Right cardiac atrium (tissue), 5 donors: ENCODE results near the gene ATG10. TPM values are rescaled to one million over a fixed set of nuclear protein-coding genes. Genes with fewer than 3 reads are reported as not detected.
"Not testable (repeated sequence)": the region's sequence is repeated elsewhere in the genome, so short reads cannot be mapped to it uniquely, and the experiment has no call there.

Experiments used
- ATAC-seq, 2 donors: fragments of 200-7000 bp; cut with Tn5 transposase; one replicate each; pipeline versions ENCODE4 v1.8.0 to v1.9.1; 2020; ENCODE audit warnings: moderate library complexity in 2 of 2, mild to moderate bottlenecking in 1 of 2
- DNase-seq, 3 donors: peaks; one replicate each; pipeline ENCODE4 v3.0.0-alpha.2; 2020
- H3K27ac ChIP-seq: one replicate; pipeline ENCODE4 v1.5.1; 2013; ENCODE audit warnings: mild to moderate bottlenecking, low read length, control low read depth, moderate library complexity
- H3K27me3 ChIP-seq: one replicate; pipeline ENCODE4 v1.6.1; 2013; ENCODE audit not compliant: control insufficient read depth, insufficient read depth
- H3K4me1 ChIP-seq: one replicate; pipeline ENCODE4 v1.6.1; 2013; ENCODE audit warnings: low read length; ENCODE audit not compliant: control insufficient read depth, insufficient read depth
- H3K4me3 ChIP-seq: one replicate; pipeline ENCODE4 v1.5.1; 2013; ENCODE audit warnings: low read length, control low read depth
- H3K9me3 ChIP-seq: one replicate; pipeline ENCODE4 v1.6.1; 2013; ENCODE audit warnings: low read length; ENCODE audit not compliant: control insufficient read depth
- WGBS: extraction: QIAGEN DNeasy Blood & Tissue Kit; methylation state at CpG from one replicate; pipeline ENCODE4 v1.1.7; 2013; 5-methylcytosine and 5-hydroxymethylcytosine counted together
- intact Hi-C, 4 donors: fragments of 100-400 bp; cut with DNase I; formaldehyde crosslinking; loops; one replicate each; pipeline versions ENCODE4 v1.11.0 to v1.14.0; 2022 to 2023
- polyA plus RNA-seq: library from polyadenylated mRNA; stranded (reverse); fragments of 200-250 nt; gene quantifications from one replicate; pipeline ENCODE4 v1.2.3, GENCODE V29; 2013
- total RNA-seq, 4 donors: library from RNA; stranded (reverse); fragmentation: NEBNext Ultra II Directional; extraction: Animal tissue kit (Norgen Biotek cat#: 25700); gene quantifications; one replicate each; pipeline ENCODE4 v1.2.1, GENCODE V29; 2021
- donor health status: healthy with polysubstance abuse.
- donor health status: DM: no; HTN: yes; CAD: no.
- donor health status: DM: no; HTN: no; CAD: no.
- donor health status: DM: no; HTN: yes; CAD: no; lungs with severe emphysema.
- donor health status: DM: yes; HTN: yes; CAD: no.

ATG10 gene
- total and polyA plus RNA-seq, 5 donors: 4.8 to 7.6 (median 5.3) TPM

- Histone ChIP-seq H3K9me3 (no peaks in the 10 kb centered on the region), H3K27ac (no peak overlapping the region), H3K4me1 (peaks cover 10% of the 10 kb centered on the region), H3K4me3 (no peak overlapping the region), H3K27me3 (no peaks in the 10 kb centered on the region)
- ATAC-seq (peak; percentile 63), DNase-seq (no peak)
- intact Hi-C loops: no loop called here
- WGBS: 54% methylated on average over 1 of the region's 1 CpG
These were observed 46.6 kb downstream of the ATG10 start for GRCh38 chr5:82018462-82018861.

GRCh38 chr5:82019342-82020138 lies 47.7 kb downstream of the ATG10 start:
- H3K27ac ChIP-seq: no peak overlapping the region
- no peak for ATAC-seq
- intact Hi-C loops: no loop called here

GRCh38 chr5:82022499-82022898 lies 50.7 kb downstream of the ATG10 start:
- intact Hi-C loops: no loop called here
- peaks cover 10% of the 10 kb centered on the region for H3K4me1 ChIP-seq
- H3K4me3 ChIP-seq: no peak overlapping the region
- H3K9me3 ChIP-seq: no peaks in the 10 kb centered on the region
- DNase-seq: no peak
- no peaks in the 10 kb centered on the region for H3K27me3 ChIP-seq
- H3K27ac ChIP-seq: no peak overlapping the region
- 97% methylated on average over 1 of the region's 1 CpG for WGBS
- no peak for ATAC-seq

More at GRCh38 chr5:82019342-82020138, 47.7 kb downstream of the ATG10 start:
- H3K4me1 ChIP-seq: peaks cover 10% of the 10 kb centered on the region
- WGBS: 57% methylated on average over 5 of the region's 5 CpGs
- no peaks in the 10 kb centered on the region for H3K27me3 ChIP-seq
- no peak overlapping the region for H3K4me3 ChIP-seq
- H3K9me3 ChIP-seq: no peaks in the 10 kb centered on the region
- no peak for DNase-seq

GRCh38 chr5:82023644-82024043 lies 51.8 kb downstream of the ATG10 start:
- H3K9me3 ChIP-seq: no peaks in the 10 kb centered on the region
- intact Hi-C loops: no loop called here

GRCh38 chr5:82031220-82032119 lies 59.6 kb downstream of the ATG10 start:
- Histone ChIP-seq H3K4me3 (no peak overlapping the region), H3K27ac (no peak overlapping the region), H3K4me1 (no peaks in the 10 kb centered on the region), H3K9me3 (no peaks in the 10 kb centered on the region), H3K27me3 (no peaks in the 10 kb centered on the region)
- intact Hi-C loops: no loop called here
- 73% methylated on average over 4 of the region's 4 CpGs for WGBS
- DNase-seq: peak in 1 of 3 donors; percentile 31
- ATAC-seq: peak in 1 of 2 donors; percentile 37

More at GRCh38 chr5:82023644-82024043, 51.8 kb downstream of the ATG10 start:
- Histone ChIP-seq H3K4me3 (no peak overlapping the region), H3K27me3 (no peaks in the 10 kb centered on the region), H3K4me1 (peaks cover 7% of the 10 kb centered on the region), H3K27ac (no peak overlapping the region)
- WGBS: 93% methylated on average over 3 of the region's 3 CpGs
- no peak for ATAC-seq
- no peak for DNase-seq

GRCh38 chr5:82042894-82043293 lies 71.1 kb downstream of the ATG10 start:
- ATAC-seq, H3K27me3 ChIP-seq, H3K9me3 ChIP-seq, H3K27ac ChIP-seq, intact Hi-C loops, H3K4me1 ChIP-seq, H3K4me3 ChIP-seq, DNase-seq: not testable (repeated sequence)
- 97% methylated on average over 1 of the region's 1 CpG for WGBS

- Histone ChIP-seq H3K4me1 (peaks cover 5% of the 10 kb centered on the region), H3K4me3 (no peak overlapping the region), H3K27ac (no peak overlapping the region), H3K27me3 (no peaks in the 10 kb centered on the region), H3K9me3 (no peaks in the 10 kb centered on the region)
- intact Hi-C loops: no loop called here
- ATAC-seq: no peak
- DNase-seq: no peak
- 89% methylated on average over 2 of the region's 2 CpGs for WGBS
These were observed 72.2 kb downstream of the ATG10 start for GRCh38 chr5:82044010-82044409.

- H3K9me3 ChIP-seq: no peaks in the 10 kb centered on the region
- H3K27ac ChIP-seq: no peak overlapping the region
- ATAC-seq (peak; percentile 54 to 64), DNase-seq (no peak)
- 51% methylated on average over 3 of the region's 3 CpGs for WGBS
- H3K4me3 ChIP-seq: no peak overlapping the region
- intact Hi-C loops: no loop called here
- no peaks in the 10 kb centered on the region for H3K27me3 ChIP-seq
- peaks cover 5% of the 10 kb centered on the region for H3K4me1 ChIP-seq
These were observed 73.9 kb downstream of the ATG10 start for GRCh38 chr5:82045554-82046275.

- ATAC-seq: peak; percentile 71 to 89
- Histone ChIP-seq H3K27me3 (no peaks in the 10 kb centered on the region), H3K4me3 (no peak overlapping the region), H3K4me1 (peaks cover 5% of the 10 kb centered on the region), H3K27ac (no peak overlapping the region), H3K9me3 (no peaks in the 10 kb centered on the region)
- WGBS: 50% methylated on average over 2 of the region's 2 CpGs
- intact Hi-C loops: no loop called here
- peak in 1 of 3 donors; percentile 42 for DNase-seq
These were observed 74.4 kb downstream of the ATG10 start for GRCh38 chr5:82046276-82046647.

GRCh38 chr5:82050955-82051354 lies 79.1 kb downstream of the ATG10 start:
- intact Hi-C loops: no loop called here
- ATAC-seq: no peak
- H3K27ac ChIP-seq: no peak overlapping the region
- 93% methylated on average over 4 of the region's 4 CpGs for WGBS
- no peak overlapping the region for H3K4me3 ChIP-seq
- no peak for DNase-seq
- no peaks in the 10 kb centered on the region for H3K4me1 ChIP-seq
- H3K27me3 ChIP-seq: no peaks in the 10 kb centered on the region
- no peaks in the 10 kb centered on the region for H3K9me3 ChIP-seq
